IMR-90 (cell line): Measurements from ENCODE around the gene PRDM13. TPM values are rescaled to one million over a fixed set of nuclear protein-coding genes. Genes with fewer than 3 reads are reported as not detected.
A peak's percentile ranks its signal among the peaks of the same experiment; 100 is the strongest.

Experiments used
- ATAC-seq: fragments of 200-7000 bp; cut with Tn5 transposase; 2 replicates; pipeline ENCODE4 v1.9.1; 2020; ENCODE audit warnings: low read depth, mild to moderate bottlenecking, moderate library complexity
- BruUV-seq: library from RNA; stranded (reverse); fragments of 400-500 nt; replicated peaks from 2 replicates; lab custom pipeline; 2021; lab: Mats Ljungman, UMichigan
- CTCF ChIA-PET: fragments of 300-600 bp; formaldehyde crosslinking; extraction: SDS; loops from one replicate; lab custom pipeline; 2021; ENCODE audit warnings: antibody characterized with exemption; lab: Yijun Ruan, JAX
- POLR2A ChIA-PET: fragments of 300-600 bp; sonication (Branson Sonifier 250); formaldehyde crosslinking; loops from one replicate; lab custom pipeline; 2022; ENCODE audit warnings: antibody characterized with exemption; ENCODE audit not compliant: unreplicated experiment; lab: Charles Lee
- DNase-seq: peaks from one replicate; pipeline ENCODE4 v3.0.0; 2013
- H2AFZ ChIP-seq: replicated peaks from 2 replicates; pipeline ENCODE3; 2013; ENCODE audit warnings: low read length, mild to moderate bottlenecking; ENCODE audit not compliant: poor library complexity
- H2AK5ac ChIP-seq: 2 replicates; pipeline ENCODE4 v1.6.1; 2013; ENCODE audit warnings: low read depth, low read length, inconsistent platforms
- H2AK9ac ChIP-seq: replicated peaks from 2 replicates; pipeline ENCODE3; 2013; ENCODE audit warnings: mild to moderate bottlenecking, low read depth, low read length, moderate library complexity; ENCODE audit not compliant: poor library complexity
- H2BK120ac ChIP-seq: 2 replicates; pipeline ENCODE4 v1.6.1; 2013; ENCODE audit warnings: low read depth, low read length, inconsistent platforms
- H2BK15ac ChIP-seq: 3 replicates; pipeline ENCODE4 v1.6.1; 2013; ENCODE audit warnings: low read depth, low read length, inconsistent platforms
- H2BK20ac ChIP-seq: 2 replicates; pipeline ENCODE4 v1.6.1; 2013; ENCODE audit warnings: low read depth, mild to moderate bottlenecking, inconsistent platforms, low read length, moderate library complexity
- H2BK5ac ChIP-seq: 2 replicates; pipeline ENCODE4 v1.6.1; 2013; ENCODE audit warnings: mild to moderate bottlenecking, low read depth, low read length, inconsistent platforms; ENCODE audit not compliant: poor library complexity, severe bottlenecking
- H3K14ac ChIP-seq: replicated peaks from 2 replicates; pipeline ENCODE4 v1.6.1; 2013; ENCODE audit warnings: low read depth, low read length, inconsistent platforms
- H3K18ac ChIP-seq: 2 replicates; pipeline ENCODE4 v1.6.1; 2013; ENCODE audit warnings: low read depth, low read length, control low read depth
- H3K23ac ChIP-seq: 2 replicates; pipeline ENCODE4 v1.6.1; 2013; ENCODE audit warnings: low read depth, low read length, inconsistent platforms
- H3K27ac ChIP-seq: 2 replicates; pipeline ENCODE4 v1.5.1; 2013; ENCODE audit warnings: mild to moderate bottlenecking, control low read depth, low read length; ENCODE audit not compliant: insufficient read depth
- H3K27me3 ChIP-seq: 2 replicates; pipeline ENCODE4 v1.6.1; 2013; ENCODE audit warnings: low read length; ENCODE audit not compliant: control insufficient read depth, insufficient read depth
- H3K36me3 ChIP-seq: 2 replicates; pipeline ENCODE4 v1.6.1; 2013; ENCODE audit warnings: low read length, mixed read lengths; ENCODE audit not compliant: control insufficient read depth, insufficient read depth
- H3K4ac ChIP-seq: 2 replicates; pipeline ENCODE4 v1.6.1; 2013; ENCODE audit warnings: low read depth, low read length, inconsistent platforms
- H3K4me1 ChIP-seq: 2 replicates; pipeline ENCODE4 v1.6.1; 2013; ENCODE audit warnings: low read length, mixed read lengths; ENCODE audit not compliant: control insufficient read depth, insufficient read depth
- H3K4me2 ChIP-seq: 2 replicates; pipeline ENCODE4 v1.6.1; 2013; ENCODE audit warnings: low read depth, mild to moderate bottlenecking, control low read depth, low read length, moderate library complexity
- H3K4me3 ChIP-seq: 2 replicates; pipeline ENCODE4 v1.5.1; 2013; ENCODE audit warnings: low read depth, mild to moderate bottlenecking, control low read depth, low read length, moderate library complexity; ENCODE audit not compliant: insufficient read depth
- H3K56ac ChIP-seq: 2 replicates; pipeline ENCODE4 v1.6.1; 2013; ENCODE audit warnings: low read length, inconsistent platforms; ENCODE audit not compliant: insufficient read depth; ENCODE audit errors: extremely low read depth
- H3K79me1 ChIP-seq, 2 experiments: 2 replicates each; pipeline ENCODE4 v1.6.1; 2013; ENCODE audit warnings: low read length in 2 of 2, inconsistent platforms in 1 of 2, low read depth in 1 of 2
- H3K9ac ChIP-seq: 2 replicates; pipeline ENCODE4 v1.6.1; 2013; ENCODE audit warnings: low read depth, low read length, control low read depth
- H3K9me1 ChIP-seq: 2 replicates; pipeline ENCODE4 v1.6.1; 2013; ENCODE audit warnings: low read length, inconsistent platforms; ENCODE audit not compliant: insufficient read depth
- H3K9me3 ChIP-seq: 2 replicates; pipeline ENCODE4 v1.6.1; 2013; ENCODE audit warnings: low read length; ENCODE audit not compliant: control insufficient read depth, insufficient read depth
- H4K20me1 ChIP-seq: 2 replicates; pipeline ENCODE4 v1.6.1; 2013; ENCODE audit warnings: low read length, inconsistent platforms; ENCODE audit not compliant: insufficient read depth
- H4K5ac ChIP-seq: 2 replicates; pipeline ENCODE4 v1.6.1; 2013; ENCODE audit warnings: mild to moderate bottlenecking, low read depth, low read length, control low read depth
- H4K8ac ChIP-seq, 2 experiments: 2 replicates each; pipeline ENCODE4 v1.6.1; 2013; ENCODE audit warnings: low read depth in 2 of 2, low read length in 2 of 2, control low read depth in 1 of 2, inconsistent platforms in 1 of 2
- H4K91ac ChIP-seq: 2 replicates; pipeline ENCODE4 v1.6.1; 2013; ENCODE audit warnings: low read depth, low read length, inconsistent platforms; ENCODE audit not compliant: insufficient read depth
- BHLHE40 ChIP-seq: fragments of 150-350 bp; IDR thresholded peaks from 2 replicates; pipeline ENCODE4 v1.6.1; 2016; ENCODE audit warnings: mild to moderate bottlenecking, low read depth, low read length
- CHD1 ChIP-seq: IDR thresholded peaks from 2 replicates; pipeline ENCODE4 v1.6.1; 2012; ENCODE audit warnings: low read depth, low read length, improper control_type of control experiment
- MAZ ChIP-seq: IDR thresholded peaks from 2 replicates; pipeline ENCODE4 v1.6.1; 2012; ENCODE audit warnings: low read depth, mild to moderate bottlenecking, low read length, improper control_type of control experiment, moderate library complexity, borderline replicate concordance
- WGBS, 2 experiments: methylation state at CpG; one replicate each; pipeline versions ENCODE4 v1.1.5 to v1.1.7; 2013; ENCODE audit warnings: missing lambda C conversion rate in 2 of 2; ENCODE audit not compliant: insufficient read length in 1 of 2; ENCODE audit errors: extremely low coverage in 2 of 2; 5-methylcytosine and 5-hydroxymethylcytosine counted together
- dilution Hi-C: fragments of 300-500 bp; cut with HindIII; formaldehyde crosslinking; loops from one replicate; pipeline ENCODE4 v1.14.3; 2018; ENCODE audit warnings: low sequenced_read_pairs; ENCODE audit not compliant: unreplicated experiment
- in situ Hi-C: fragments of 300-500 bp; cut with MboI; formaldehyde crosslinking; loops from 3 replicates; pipeline ENCODE4 v1.14.3; 2019; ENCODE audit warnings: low sequenced_read_pairs, inconsistent platforms, mixed read lengths
- intact Hi-C: fragments of 100-400 bp; cut with micrococcal nuclease; formaldehyde crosslinking; loops from 2 replicates; pipeline ENCODE4 v1.10.0; 2022
- polyA plus RNA-seq, 3 experiments: library from polyadenylated mRNA; depleted of rRNA; stranded (reverse); fragments of >200 nt; gene quantifications; 2 replicates each; pipeline ENCODE4 v1.2.3, GENCODE V29; 2012; ENCODE audit warnings: low replicate concordance in 1 of 3
- total RNA-seq: library from RNA; depleted of rRNA; stranded (reverse); fragments of >200 nt; gene quantifications from 2 replicates; pipeline ENCODE4 v1.2.3, GENCODE V29; 2012
- TF ChIP-seq, protein P1 (sequence below): fragments of 150-350 bp; IDR thresholded peaks from 2 replicates; pipeline ENCODE4 v1.6.1; 2016; ENCODE audit warnings: low read depth, mild to moderate bottlenecking, low read length, moderate library complexity, borderline replicate concordance

The PRDM13 gene
- total and polyA plus RNA-seq, 2 of the 4 experiments (the other 2 are of a cell fraction), result not detected

DNA sequence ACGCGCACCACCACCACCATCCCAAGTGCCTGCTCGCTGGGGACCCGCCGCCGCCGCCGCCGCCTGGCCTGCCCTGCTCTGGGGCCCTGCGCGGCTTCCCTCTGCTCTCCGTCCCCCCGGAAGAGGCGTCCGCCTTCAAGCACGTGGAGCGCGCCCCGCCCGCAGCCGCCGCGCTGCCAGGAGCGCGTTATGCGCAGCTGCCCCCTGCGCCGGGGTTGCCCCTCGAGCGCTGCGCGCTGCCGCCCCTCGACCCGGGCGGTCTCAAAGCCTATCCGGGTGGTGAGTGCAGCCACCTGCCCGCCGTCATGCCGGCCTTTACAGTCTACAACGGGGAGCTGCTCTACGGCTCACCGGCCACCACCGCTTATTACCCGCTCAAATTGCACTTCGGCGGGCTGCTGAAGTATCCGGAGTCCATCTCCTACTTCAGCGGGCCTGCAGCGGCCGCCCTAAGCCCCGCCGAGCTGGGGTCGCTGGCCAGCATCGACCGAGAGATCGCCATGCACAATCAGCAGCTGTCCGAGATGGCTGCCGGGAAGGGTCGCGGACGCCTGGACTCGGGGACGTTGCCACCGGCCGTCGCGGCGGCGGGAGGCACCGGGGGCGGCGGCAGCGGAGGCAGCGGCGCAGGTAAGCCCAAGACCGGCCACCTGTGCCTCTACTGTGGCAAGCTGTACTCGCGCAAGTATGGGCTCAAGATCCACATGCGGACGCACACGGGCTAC is 7.2 kb downstream of the PRDM13 start:
- Histone ChIP-seq H3K18ac (no peak overlapping the region), H2AFZ (peak overlapping the region; percentile 70), H4K8ac (no peak overlapping the region), H3K23ac (no peak overlapping the region), H4K91ac (no peak overlapping the region), H3K4me1 (no peaks in the 10 kb centered on the region), H3K9me3 (peaks cover 14% of the 10 kb centered on the region), H2BK15ac (no peak overlapping the region), H3K4ac (no peak overlapping the region), H3K14ac (no peak overlapping the region), H3K27ac (no peak overlapping the region), H2BK20ac (no peak overlapping the region), H3K56ac (no peak overlapping the region), H3K79me1 (no peaks in the 10 kb centered on the region), H3K9me1 (peaks cover 3% of the 10 kb centered on the region; the same call in 1 of the 2 replicates), H4K20me1 (no peaks in the 10 kb centered on the region), H2BK120ac (no peak overlapping the region), H2AK5ac (no peak overlapping the region), H2AK9ac (no peak overlapping the region), H3K4me2 (peak overlapping the region; percentile 37; the same call in 1 of the 2 replicates), H2BK5ac (no peak overlapping the region), H3K9ac (no peak overlapping the region), H3K27me3 (peaks cover 77% of the 10 kb centered on the region), H3K36me3 (no peaks in the 10 kb centered on the region), H3K4me3 (peak overlapping the region; percentile 21; the same call in 1 of the 2 replicates), H4K5ac (no peak overlapping the region)
- 4% methylated on average over 44 of the region's 82 CpGs; no CpG with 5 or more reads in 1 of the 2 experiments for WGBS, 2 experiments
- intact Hi-C loops (no loop called here), dilution Hi-C loops (no loop called here), in situ Hi-C loops (no loop called here)
- ChIA-PET CTCF (no interaction called here), POLR2A (no interaction called here)
- no peak for DNase-seq
- BruUV-seq, result no TSS peak
- TF ChIP-seq CHD1, result no peak
- TF ChIP-seq BHLHE40, result no peak
- no peak for TF ChIP-seq MAZ
- TF ChIP-seq, protein P1, sequence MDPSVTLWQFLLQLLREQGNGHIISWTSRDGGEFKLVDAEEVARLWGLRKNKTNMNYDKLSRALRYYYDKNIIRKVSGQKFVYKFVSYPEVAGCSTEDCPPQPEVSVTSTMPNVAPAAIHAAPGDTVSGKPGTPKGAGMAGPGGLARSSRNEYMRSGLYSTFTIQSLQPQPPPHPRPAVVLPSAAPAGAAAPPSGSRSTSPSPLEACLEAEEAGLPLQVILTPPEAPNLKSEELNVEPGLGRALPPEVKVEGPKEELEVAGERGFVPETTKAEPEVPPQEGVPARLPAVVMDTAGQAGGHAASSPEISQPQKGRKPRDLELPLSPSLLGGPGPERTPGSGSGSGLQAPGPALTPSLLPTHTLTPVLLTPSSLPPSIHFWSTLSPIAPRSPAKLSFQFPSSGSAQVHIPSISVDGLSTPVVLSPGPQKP, result no peak
- ATAC-seq, result peak; percentile 73
